Natural killer cell (primary cell): ENCODE measurements around the gene PCNX1. TPM values are rescaled to one million over a fixed set of nuclear protein-coding genes. Genes with fewer than 3 reads are reported as not detected.

Experiments
- ATAC-seq, 3 donors: fragments of 150-1000 bp in 2 of 3; fragments of 200-7000 bp in 1 of 3; cut with Tn5 transposase; 1 replicate in 1 of 3; 2 replicates in 2 of 3; pipeline ENCODE4 v1.10.0; 2021; ENCODE audit warnings: mild to moderate bottlenecking in 2 of 3, moderate library complexity in 2 of 3
- DNase-seq, 2 donors: peaks; one replicate each; pipeline versions ENCODE4 v3.0.0 to v3.0.0-alpha.2; 2013 to 2021; ENCODE audit warnings: mixed read lengths in 1 of 2
- H3K27ac ChIP-seq: one replicate; pipeline ENCODE4 v1.5.1; 2013; ENCODE audit warnings: mild to moderate bottlenecking, low read length
- H3K27me3 ChIP-seq: one replicate; pipeline ENCODE4 v1.6.1; 2013; ENCODE audit warnings: low read length; ENCODE audit not compliant: control insufficient read depth, insufficient read depth
- H3K36me3 ChIP-seq: one replicate; pipeline ENCODE4 v1.6.1; 2013; ENCODE audit warnings: low read length; ENCODE audit not compliant: control insufficient read depth, insufficient read depth
- H3K4me1 ChIP-seq: one replicate; pipeline ENCODE4 v1.6.1; 2013; ENCODE audit warnings: low read length; ENCODE audit not compliant: control insufficient read depth, insufficient read depth
- H3K4me3 ChIP-seq: one replicate; pipeline ENCODE4 v1.5.1; 2013; ENCODE audit warnings: low read length
- H3K9me3 ChIP-seq: one replicate; pipeline ENCODE4 v1.6.1; 2013; ENCODE audit warnings: low read length; ENCODE audit not compliant: control insufficient read depth, insufficient read depth
- H3K27ac Mint-ChIP-seq, 2 donors: one replicate each; pipeline ENCODE4 v1.8.0; 2022; ENCODE audit warnings: mild to moderate bottlenecking in 2 of 2, mixed read lengths in 2 of 2, moderate library complexity in 1 of 2
- H3K27me3 Mint-ChIP-seq, 2 donors: one replicate each; pipeline ENCODE4 v1.8.0; 2022; ENCODE audit warnings: low read depth in 2 of 2, mixed read lengths in 2 of 2
- H3K36me3 Mint-ChIP-seq: one replicate; pipeline ENCODE4 v1.8.0; 2022; ENCODE audit warnings: mixed read lengths
- H3K4me1 Mint-ChIP-seq, 2 donors: one replicate each; pipeline ENCODE4 v1.8.0; 2022; ENCODE audit warnings: mixed read lengths in 2 of 2
- H3K4me3 Mint-ChIP-seq: one replicate; pipeline ENCODE4 v1.8.0; 2022; ENCODE audit warnings: mild to moderate bottlenecking, moderate library complexity, mixed read lengths
- H3K9me3 Mint-ChIP-seq, 2 donors: one replicate each; pipeline ENCODE4 v1.8.0; 2022; ENCODE audit warnings: mixed read lengths in 2 of 2
- CTCF ChIP-seq: fragments of 200-600 bp; IDR thresholded peaks from one replicate; pipeline ENCODE4 v1.8.0; 2022; ENCODE audit warnings: antibody characterized with exemption
- WGBS: methylation state at CpG from one replicate; pipeline ENCODE4 v1.1.7; 2013; ENCODE audit warnings: missing lambda C conversion rate; ENCODE audit not compliant: insufficient coverage; 5-methylcytosine and 5-hydroxymethylcytosine counted together
- intact Hi-C: fragments of 100-400 bp; cut with micrococcal nuclease; formaldehyde crosslinking; loops from one replicate; pipeline ENCODE4 v1.14.2; 2022
- total RNA-seq, 4 donors: library from RNA; stranded (reverse); fragments of 120-200 nt in 1 of 4; gene quantifications; one replicate each; pipeline versions ENCODE4 v1.2.3 to v1.2.4, GENCODE V29; 2013 to 2022

The PCNX1 gene
- total RNA-seq, 3 donors from 2014 or later (not counting 1 experiment from before 2014, with no cell fraction given): 79.8 to 124 (median 119) TPM

- Mint-ChIP-seq H3K27ac (no peak overlapping the region), H3K4me3 (no peak overlapping the region), H3K36me3 (no peaks in the 10 kb centered on the region), H3K9me3 (no peaks in the 10 kb centered on the region), H3K4me1 (no peaks in the 10 kb centered on the region), H3K27me3 (no peaks in the 10 kb centered on the region)
- intact Hi-C loops: no loop called here
- Histone ChIP-seq H3K27me3 (no peaks in the 10 kb centered on the region), H3K9me3 (no peaks in the 10 kb centered on the region), H3K4me3 (no peak overlapping the region), H3K36me3 (peaks cover 35% of the 10 kb centered on the region), H3K27ac (no peak overlapping the region), H3K4me1 (no peaks in the 10 kb centered on the region)
- no peak for DNase-seq
- TF ChIP-seq CTCF: no peak
- no peak for ATAC-seq
- WGBS: 92% methylated on average over 1 of the region's 1 CpG
Measured at GRCh38 chr14:71114565-71114964, 207.3 kb downstream of the PCNX1 start.

- H3K4me3 Mint-ChIP-seq: no peak overlapping the region
- no peak for DNase-seq
- WGBS: no CpG with 5 or more reads among the region's 2 CpGs
- H3K4me1 Mint-ChIP-seq: no peaks in the 10 kb centered on the region
- no peaks in the 10 kb centered on the region for H3K27me3 ChIP-seq
- no peak for ATAC-seq
- no peak overlapping the region for H3K4me3 ChIP-seq
- H3K9me3 Mint-ChIP-seq: no peaks in the 10 kb centered on the region
- no peak overlapping the region for H3K27ac Mint-ChIP-seq
- no peaks in the 10 kb centered on the region for H3K27me3 Mint-ChIP-seq
- H3K36me3 ChIP-seq: peaks cover 27% of the 10 kb centered on the region
- H3K4me1 ChIP-seq: no peaks in the 10 kb centered on the region
- no peak overlapping the region for H3K27ac ChIP-seq
- no peaks in the 10 kb centered on the region for H3K36me3 Mint-ChIP-seq
- intact Hi-C loops: no loop called here
- H3K9me3 ChIP-seq: no peaks in the 10 kb centered on the region
- TF ChIP-seq CTCF: no peak
Measured at GRCh38 chr14:71115306-71115705, 208.0 kb downstream of the PCNX1 start.

- intact Hi-C loops: no loop called here
- DNase-seq (no peak), ATAC-seq (no peak)
- Mint-ChIP-seq H3K4me1 (no peaks in the 10 kb centered on the region), H3K27me3 (no peaks in the 10 kb centered on the region), H3K9me3 (no peaks in the 10 kb centered on the region), H3K36me3 (no peaks in the 10 kb centered on the region), H3K4me3 (no peak overlapping the region), H3K27ac (no peak overlapping the region)
- Histone ChIP-seq H3K4me1 (no peaks in the 10 kb centered on the region), H3K36me3 (peaks cover 23% of the 10 kb centered on the region), H3K27ac (no peak overlapping the region), H3K27me3 (no peaks in the 10 kb centered on the region), H3K9me3 (no peaks in the 10 kb centered on the region), H3K4me3 (no peak overlapping the region)
- 82% methylated on average over 7 of the region's 7 CpGs for WGBS
- no peak for TF ChIP-seq CTCF
Measured at GRCh38 chr14:71115821-71116567, 208.7 kb downstream of the PCNX1 start.
